Right cardiac atrium (tissue), 5 donors: ENCODE data around the gene NOP53. TPM values are rescaled to one million over a fixed set of nuclear protein-coding genes. Genes with fewer than 3 reads are reported as not detected.
A peak's percentile ranks its signal among the peaks of the same experiment; 100 is the strongest.
"Not testable (repeated sequence)": the region's sequence is repeated elsewhere in the genome, so short reads cannot be mapped to it uniquely, and the experiment has no call there.

Experiments used
- ATAC-seq, 2 donors: fragments of 200-7000 bp; cut with Tn5 transposase; one replicate each; pipeline versions ENCODE4 v1.8.0 to v1.9.1; 2020; ENCODE audit warnings: moderate library complexity in 2 of 2, mild to moderate bottlenecking in 1 of 2
- DNase-seq, 3 donors: peaks; one replicate each; pipeline ENCODE4 v3.0.0-alpha.2; 2020
- H3K27ac ChIP-seq: one replicate; pipeline ENCODE4 v1.5.1; 2013; ENCODE audit warnings: mild to moderate bottlenecking, low read length, control low read depth, moderate library complexity
- H3K27me3 ChIP-seq: one replicate; pipeline ENCODE4 v1.6.1; 2013; ENCODE audit not compliant: control insufficient read depth, insufficient read depth
- H3K4me1 ChIP-seq: one replicate; pipeline ENCODE4 v1.6.1; 2013; ENCODE audit warnings: low read length; ENCODE audit not compliant: control insufficient read depth, insufficient read depth
- H3K4me3 ChIP-seq: one replicate; pipeline ENCODE4 v1.5.1; 2013; ENCODE audit warnings: low read length, control low read depth
- H3K9me3 ChIP-seq: one replicate; pipeline ENCODE4 v1.6.1; 2013; ENCODE audit warnings: low read length; ENCODE audit not compliant: control insufficient read depth
- WGBS: extraction: QIAGEN DNeasy Blood & Tissue Kit; methylation state at CpG from one replicate; pipeline ENCODE4 v1.1.7; 2013; 5-methylcytosine and 5-hydroxymethylcytosine counted together
- intact Hi-C, 4 donors: fragments of 100-400 bp; cut with DNase I; formaldehyde crosslinking; loops; one replicate each; pipeline versions ENCODE4 v1.11.0 to v1.14.0; 2022 to 2023
- polyA plus RNA-seq: library from polyadenylated mRNA; stranded (reverse); fragments of 200-250 nt; gene quantifications from one replicate; pipeline ENCODE4 v1.2.3, GENCODE V29; 2013
- total RNA-seq, 4 donors: library from RNA; stranded (reverse); fragmentation: NEBNext Ultra II Directional; extraction: Animal tissue kit (Norgen Biotek cat#: 25700); gene quantifications; one replicate each; pipeline ENCODE4 v1.2.1, GENCODE V29; 2021
- donor health status: healthy with polysubstance abuse.
- donor health status: DM: no; HTN: yes; CAD: no.
- donor health status: DM: no; HTN: no; CAD: no.
- donor health status: DM: no; HTN: yes; CAD: no; lungs with severe emphysema.
- donor health status: DM: yes; HTN: yes; CAD: no.

NOP53 gene
- total and polyA plus RNA-seq, 5 donors: 191 to 322 (median 239) TPM

- ATAC-seq, H3K4me1 ChIP-seq, H3K27me3 ChIP-seq, DNase-seq, H3K9me3 ChIP-seq, intact Hi-C loops, H3K4me3 ChIP-seq, H3K27ac ChIP-seq: not testable (repeated sequence)
- WGBS: 91% methylated on average over 3 of the region's 3 CpGs
Observed at GRCh38 chr19:47764705-47765104, 19.4 kb downstream of the NOP53 start.

- H3K27ac ChIP-seq: no peak overlapping the region
- H3K4me1 ChIP-seq: no peaks in the 10 kb centered on the region
- H3K9me3 ChIP-seq: no peaks in the 10 kb centered on the region
- no peak overlapping the region for H3K4me3 ChIP-seq
- no peaks in the 10 kb centered on the region for H3K27me3 ChIP-seq
- intact Hi-C loops: loop anchor here in 2 of 4 donors (2.0 kb wide), 1 partner anchor 23 kb away; no protein-coding TSS in a partner anchor
- 31% methylated on average over 19 of the region's 19 CpGs for WGBS
- ATAC-seq: peak; percentile 73 to 78
- peak; percentile 81 to 91 (median 87) for DNase-seq
Observed at GRCh38 chr19:47765523-47766358, 20.4 kb downstream of the NOP53 start.

GRCh38 chr19:47766359-47766620 lies 20.9 kb downstream of the NOP53 start:
- intact Hi-C loops: loop anchor here in 2 of 4 donors (2.0 kb wide), 1 partner anchor 23 kb away; no protein-coding TSS in a partner anchor
- Histone ChIP-seq H3K4me1 (no peaks in the 10 kb centered on the region), H3K4me3 (no peak overlapping the region), H3K27ac (no peak overlapping the region), H3K9me3 (no peaks in the 10 kb centered on the region), H3K27me3 (no peaks in the 10 kb centered on the region)
- DNase-seq (no peak), ATAC-seq (no peak)
- 74% methylated on average over 7 of the region's 7 CpGs for WGBS

- no peak for DNase-seq
- Histone ChIP-seq H3K9me3 (no peaks in the 10 kb centered on the region), H3K4me3 (no peak overlapping the region), H3K27me3 (no peaks in the 10 kb centered on the region), H3K27ac (no peak overlapping the region), H3K4me1 (no peaks in the 10 kb centered on the region)
- intact Hi-C loops: loop anchor here in 2 of 4 donors (2.0 kb wide), 1 partner anchor 22 kb away; no protein-coding TSS in a partner anchor
- 83% methylated on average over 7 of the region's 7 CpGs for WGBS
- ATAC-seq: no peak
Observed at GRCh38 chr19:47766670-47767069, 21.3 kb downstream of the NOP53 start.

- Histone ChIP-seq H3K27me3 (no peaks in the 10 kb centered on the region), H3K4me1 (no peaks in the 10 kb centered on the region), H3K27ac (no peak overlapping the region), H3K4me3 (no peak overlapping the region), H3K9me3 (no peaks in the 10 kb centered on the region)
- no peak for ATAC-seq
- 39% methylated on average over 2 of the region's 2 CpGs for WGBS
- no peak for DNase-seq
- intact Hi-C loops: loop anchor here in 2 of 4 donors (2.0 kb wide), 1 partner anchor 21 kb away; no protein-coding TSS in a partner anchor
Observed at GRCh38 chr19:47767349-47767748, 22.0 kb downstream of the NOP53 start.

GRCh38 chr19:47768604-47769003 lies 23.3 kb downstream of the NOP53 start:
- H3K4me1 ChIP-seq: no peaks in the 10 kb centered on the region
- H3K4me3 ChIP-seq: no peak overlapping the region
- WGBS: 90% methylated on average over 2 of the region's 2 CpGs
- intact Hi-C loops: no loop called here
- no peak for DNase-seq
- H3K27ac ChIP-seq: no peak overlapping the region
- H3K9me3 ChIP-seq: no peaks in the 10 kb centered on the region
- ATAC-seq: no peak
- H3K27me3 ChIP-seq: no peaks in the 10 kb centered on the region

- WGBS: 91% methylated on average over 3 of the region's 3 CpGs
- no peak for ATAC-seq
Observed at GRCh38 chr19:47769534-47769933, 24.2 kb downstream of the NOP53 start.

GRCh38 chr19:47771291-47771690 lies 25.9 kb downstream of the NOP53 start:
- ATAC-seq, H3K27me3 ChIP-seq, H3K9me3 ChIP-seq, H3K4me1 ChIP-seq, H3K4me3 ChIP-seq, H3K27ac ChIP-seq, DNase-seq, intact Hi-C loops: not testable (repeated sequence)
- 80% methylated on average over 6 of the region's 6 CpGs for WGBS

More at GRCh38 chr19:47769534-47769933, 24.2 kb downstream of the NOP53 start:
- H3K4me3 ChIP-seq: no peak overlapping the region
- no peaks in the 10 kb centered on the region for H3K9me3 ChIP-seq
- H3K27me3 ChIP-seq: no peaks in the 10 kb centered on the region
- intact Hi-C loops: no loop called here
- no peak for DNase-seq
- H3K27ac ChIP-seq: no peak overlapping the region
- no peaks in the 10 kb centered on the region for H3K4me1 ChIP-seq

GRCh38 chr19:47776568-47776967 lies 31.2 kb downstream of the NOP53 start:
- DNase-seq (no peak), ATAC-seq (peak in 1 of 2 donors; percentile 41)
- intact Hi-C loops: no loop called here
- Histone ChIP-seq H3K9me3 (no peaks in the 10 kb centered on the region), H3K4me1 (peaks cover 6% of the 10 kb centered on the region), H3K27ac (no peak overlapping the region), H3K4me3 (no peak overlapping the region), H3K27me3 (no peaks in the 10 kb centered on the region)
- WGBS: 59% methylated on average over 4 of the region's 4 CpGs

- intact Hi-C loops, H3K4me1 ChIP-seq: not testable (repeated sequence)
- WGBS: 66% methylated on average over 23 of the region's 23 CpGs
Observed at GRCh38 chr19:47777245-47778048, 32.1 kb downstream of the NOP53 start.

More at GRCh38 chr19:47777245-47778048, 32.1 kb downstream of the NOP53 start:
- H3K27ac ChIP-seq: peak overlapping the region; percentile 93
- not testable (repeated sequence) for ATAC-seq, DNase-seq, H3K9me3 ChIP-seq, H3K27me3 ChIP-seq
- H3K4me3 ChIP-seq: peak overlapping the region; percentile 86
